ENCODE results near the gene ST6GALNAC4.

- TF ChIP-seq, protein P1, sequence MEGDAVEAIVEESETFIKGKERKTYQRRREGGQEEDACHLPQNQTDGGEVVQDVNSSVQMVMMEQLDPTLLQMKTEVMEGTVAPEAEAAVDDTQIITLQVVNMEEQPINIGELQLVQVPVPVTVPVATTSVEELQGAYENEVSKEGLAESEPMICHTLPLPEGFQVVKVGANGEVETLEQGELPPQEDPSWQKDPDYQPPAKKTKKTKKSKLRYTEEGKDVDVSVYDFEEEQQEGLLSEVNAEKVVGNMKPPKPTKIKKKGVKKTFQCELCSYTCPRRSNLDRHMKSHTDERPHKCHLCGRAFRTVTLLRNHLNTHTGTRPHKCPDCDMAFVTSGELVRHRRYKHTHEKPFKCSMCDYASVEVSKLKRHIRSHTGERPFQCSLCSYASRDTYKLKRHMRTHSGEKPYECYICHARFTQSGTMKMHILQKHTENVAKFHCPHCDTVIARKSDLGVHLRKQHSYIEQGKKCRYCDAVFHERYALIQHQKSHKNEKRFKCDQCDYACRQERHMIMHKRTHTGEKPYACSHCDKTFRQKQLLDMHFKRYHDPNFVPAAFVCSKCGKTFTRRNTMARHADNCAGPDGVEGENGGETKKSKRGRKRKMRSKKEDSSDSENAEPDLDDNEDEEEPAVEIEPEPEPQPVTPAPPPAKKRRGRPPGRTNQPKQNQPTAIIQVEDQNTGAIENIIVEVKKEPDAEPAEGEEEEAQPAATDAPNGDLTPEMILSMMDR (conservative IDR thresholded peaks at IDR 0.05), result no peak
- TF ChIP-seq ZFX (IDR thresholded peaks at IDR 0.05), result no peak
These were observed 29.1 kb upstream of the ST6GALNAC4 start for GRCh38 chr9:127945942-127946341.
